OCI-LY1 (cell line): ENCODE data around the gene HM13.

ENCODE experiments used
- EZH2 ChIP-seq: fragments of 200-600 bp; sonication (generic), shearing (Covaris generic); IDR thresholded peaks from 2 replicates; pipeline ENCODE4 v1.8.0; 2017; ENCODE audit warnings: borderline replicate concordance, mixed run types, mild to moderate bottlenecking, antibody characterized with exemption, low read length, moderate library complexity, mixed read lengths
- TF ChIP-seq, protein P1 (sequence below): fragments of 200-600 bp; sonication (generic), shearing (Covaris generic); IDR thresholded peaks from 2 replicates; pipeline ENCODE4 v1.5.1; 2017; ENCODE audit warnings: mild to moderate bottlenecking, antibody characterized with exemption, low read length, moderate library complexity, mixed read lengths

DNA sequence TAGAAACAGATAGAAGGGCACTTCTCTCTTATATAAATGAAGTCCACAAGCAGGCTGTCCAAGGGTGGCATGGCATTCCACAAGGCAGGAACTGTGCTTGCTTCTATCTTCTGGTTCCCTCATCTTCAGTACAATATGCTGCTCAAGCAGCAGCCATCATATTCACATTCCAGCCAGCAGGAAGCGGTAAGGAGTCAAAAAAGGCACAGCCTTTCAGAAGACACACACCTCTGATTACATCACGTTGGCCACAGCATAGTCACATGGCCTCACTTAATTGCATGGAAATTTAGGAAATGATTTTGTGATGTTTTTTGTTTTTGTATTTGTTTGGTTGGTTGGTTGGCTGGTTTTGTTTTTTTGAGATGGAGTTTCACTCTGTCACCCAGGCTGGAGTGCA lies 20.1 kb upstream of the HM13 start:
- TF ChIP-seq, protein P1, sequence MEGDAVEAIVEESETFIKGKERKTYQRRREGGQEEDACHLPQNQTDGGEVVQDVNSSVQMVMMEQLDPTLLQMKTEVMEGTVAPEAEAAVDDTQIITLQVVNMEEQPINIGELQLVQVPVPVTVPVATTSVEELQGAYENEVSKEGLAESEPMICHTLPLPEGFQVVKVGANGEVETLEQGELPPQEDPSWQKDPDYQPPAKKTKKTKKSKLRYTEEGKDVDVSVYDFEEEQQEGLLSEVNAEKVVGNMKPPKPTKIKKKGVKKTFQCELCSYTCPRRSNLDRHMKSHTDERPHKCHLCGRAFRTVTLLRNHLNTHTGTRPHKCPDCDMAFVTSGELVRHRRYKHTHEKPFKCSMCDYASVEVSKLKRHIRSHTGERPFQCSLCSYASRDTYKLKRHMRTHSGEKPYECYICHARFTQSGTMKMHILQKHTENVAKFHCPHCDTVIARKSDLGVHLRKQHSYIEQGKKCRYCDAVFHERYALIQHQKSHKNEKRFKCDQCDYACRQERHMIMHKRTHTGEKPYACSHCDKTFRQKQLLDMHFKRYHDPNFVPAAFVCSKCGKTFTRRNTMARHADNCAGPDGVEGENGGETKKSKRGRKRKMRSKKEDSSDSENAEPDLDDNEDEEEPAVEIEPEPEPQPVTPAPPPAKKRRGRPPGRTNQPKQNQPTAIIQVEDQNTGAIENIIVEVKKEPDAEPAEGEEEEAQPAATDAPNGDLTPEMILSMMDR = no peak; the same call in 1 of the 2 replicates
- no peak for TF ChIP-seq EZH2
